DND-41 (cell line): ENCODE measurements around the gene ANKLE2.

ENCODE experiments used
- ATAC-seq: fragments of 200-7000 bp; cut with Tn5 transposase; 3 replicates; pipeline ENCODE4 v1.9.1; 2021; ENCODE audit warnings: low read depth; ENCODE audit not compliant: insufficient read depth
- DNase-seq: peaks from one replicate; pipeline ENCODE4 v3.0.0-alpha.2; 2020
- H2AFZ ChIP-seq: 2 replicates; pipeline ENCODE4 v1.6.0; 2012; ENCODE audit warnings: low read depth, low read length
- H3K27ac ChIP-seq: 2 replicates; pipeline ENCODE4 v1.5.1; 2012; ENCODE audit warnings: low read length, inconsistent platforms
- H3K27me3 ChIP-seq: fragments of 200-600 bp; sonication (generic); 2 replicates; pipeline ENCODE4 v1.6.0; 2012; ENCODE audit warnings: low read length, mild to moderate bottlenecking, inconsistent platforms; ENCODE audit not compliant: insufficient read depth, poor library complexity
- H3K36me3 ChIP-seq: 2 replicates; pipeline ENCODE4 v1.5.1; 2012; ENCODE audit warnings: low read length, inconsistent platforms; ENCODE audit not compliant: insufficient read depth
- H3K4me1 ChIP-seq: 2 replicates; pipeline ENCODE4 v1.5.1; 2012; ENCODE audit warnings: mild to moderate bottlenecking, low read length; ENCODE audit not compliant: insufficient read depth
- H3K4me2 ChIP-seq: 2 replicates; pipeline ENCODE4 v1.6.0; 2012; ENCODE audit warnings: mild to moderate bottlenecking, moderate library complexity, low read length, inconsistent platforms; ENCODE audit not compliant: insufficient read depth
- H3K4me3 ChIP-seq, 2 experiments: fragments of 200-600 bp in 1 of 2; shearing (Covaris generic) in 1 of 2; 2 replicates each; pipeline ENCODE4 v1.5.1; 2012 to 2016; ENCODE audit warnings: inconsistent platforms in 2 of 2, low read length in 2 of 2, mild to moderate bottlenecking in 2 of 2, low read depth in 1 of 2, moderate library complexity in 1 of 2
- H3K79me2 ChIP-seq: 2 replicates; pipeline ENCODE4 v1.6.0; 2012; ENCODE audit warnings: low read length, inconsistent platforms; ENCODE audit not compliant: insufficient read depth
- H3K9ac ChIP-seq: 2 replicates; pipeline ENCODE4 v1.6.0; 2012; ENCODE audit warnings: low read depth, mild to moderate bottlenecking, inconsistent platforms, low read length, moderate library complexity
- H3K9me3 ChIP-seq: 2 replicates; pipeline ENCODE4 v1.5.1; 2012; ENCODE audit warnings: low read length, moderate library complexity, mild to moderate bottlenecking, inconsistent platforms; ENCODE audit not compliant: insufficient read depth, severe bottlenecking
- H4K20me1 ChIP-seq: 2 replicates; pipeline ENCODE4 v1.6.0; 2012; ENCODE audit warnings: low read length; ENCODE audit not compliant: insufficient read depth
- CTCF ChIP-seq: IDR thresholded peaks from 2 replicates; pipeline ENCODE4 v1.5.1; 2012; ENCODE audit warnings: borderline replicate concordance, low read length, moderate library complexity, mild to moderate bottlenecking; ENCODE audit not compliant: poor library complexity, severe bottlenecking; ENCODE audit errors: extremely low read depth
- EZH2 ChIP-seq: IDR thresholded peaks from 3 replicates; pipeline ENCODE4 v1.6.1; 2012; ENCODE audit warnings: borderline replicate concordance, low read depth, mild to moderate bottlenecking, moderate library complexity, low read length, inconsistent platforms; ENCODE audit not compliant: severe bottlenecking

ANKLE2 gene

DNA sequence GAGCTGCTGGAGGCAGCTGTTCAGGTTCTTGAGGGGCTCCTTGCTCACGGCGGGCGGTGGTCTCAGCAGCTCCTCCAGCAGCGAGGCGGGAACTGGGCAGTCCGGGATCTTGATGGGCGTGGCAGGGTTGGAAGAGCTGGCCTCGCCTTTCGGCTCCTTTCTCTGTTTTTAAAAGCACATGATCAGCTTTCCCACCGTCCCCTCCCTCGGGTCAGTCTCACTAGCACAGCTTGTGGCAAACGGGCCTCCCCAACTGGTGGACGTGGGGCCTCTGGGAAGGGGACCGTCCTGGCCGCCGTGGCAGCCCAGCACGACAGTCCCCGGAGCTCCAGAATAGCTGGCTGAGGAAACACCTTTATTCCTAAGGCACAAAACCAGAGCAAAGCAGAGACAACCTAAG is 12.5 kb upstream of the ANKLE2 start:
- no peaks in the 10 kb centered on the region for H3K27me3 ChIP-seq
- no peak overlapping the region for H3K4me2 ChIP-seq
- no peaks in the 10 kb centered on the region for H4K20me1 ChIP-seq
- no peak overlapping the region for H2AFZ ChIP-seq
- no peaks in the 10 kb centered on the region for H3K9me3 ChIP-seq
- DNase-seq (no peak), ATAC-seq (no peak)
- no peak overlapping the region for H3K9ac ChIP-seq
- H3K4me1 ChIP-seq, result no peaks in the 10 kb centered on the region
- no peak overlapping the region for H3K27ac ChIP-seq
- TF ChIP-seq EZH2 (no peak), CTCF (no peak)
- peaks cover 77% of the 10 kb centered on the region for H3K36me3 ChIP-seq
- no peak overlapping the region for H3K4me3 ChIP-seq
- H3K79me2 ChIP-seq, result no peaks in the 10 kb centered on the region

DNA sequence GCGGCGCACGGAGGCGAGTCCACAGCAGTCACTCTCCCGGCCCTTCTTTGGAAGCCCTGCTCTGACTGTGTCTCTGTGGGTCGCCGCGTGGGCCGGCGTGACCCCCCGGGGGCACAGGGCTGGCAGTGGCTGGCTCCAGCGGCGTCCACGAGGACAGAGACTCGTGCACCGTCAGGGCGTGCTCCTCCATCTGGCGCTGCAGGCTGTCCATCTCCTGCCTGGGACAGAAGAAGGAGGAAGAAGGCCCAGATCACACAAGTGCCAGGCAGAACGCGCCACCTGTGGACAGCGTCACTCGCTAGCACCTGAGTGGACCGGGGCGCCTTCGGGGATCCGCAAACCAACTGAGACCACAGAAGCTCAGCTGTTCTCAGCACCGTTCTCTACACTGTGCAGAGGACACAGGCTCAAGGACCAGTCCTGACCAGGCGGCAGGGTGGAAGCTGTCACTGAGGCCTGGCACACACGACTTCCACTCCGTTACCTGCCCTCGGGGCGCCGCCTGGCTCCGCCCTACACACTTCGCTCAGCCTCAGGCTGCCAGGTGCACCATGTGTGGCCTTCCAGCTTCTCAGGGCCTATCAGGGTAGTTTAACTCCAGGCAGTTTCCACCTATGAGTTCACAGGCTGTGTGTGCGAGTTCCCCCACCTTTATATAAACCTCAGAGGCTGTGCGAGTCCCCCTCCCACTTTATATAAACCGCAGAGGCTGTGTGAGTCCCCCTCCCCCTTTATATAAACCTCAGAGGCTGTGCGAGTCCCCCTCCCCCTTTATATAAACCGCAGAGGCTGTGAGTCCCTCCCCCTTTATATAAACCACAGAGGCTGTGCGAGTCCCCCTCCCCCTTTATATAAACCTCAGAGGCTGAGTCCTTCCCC is 11.7 kb upstream of the ANKLE2 start:
- TF ChIP-seq EZH2 (no peak), CTCF (no peak)
- Histone ChIP-seq H3K4me2 (no peak overlapping the region), H3K9me3 (no peaks in the 10 kb centered on the region), H2AFZ (no peak overlapping the region), H3K4me1 (peaks cover 5% of the 10 kb centered on the region), H3K9ac (no peak overlapping the region), H3K4me3 (no peak overlapping the region), H3K36me3 (peaks cover 79% of the 10 kb centered on the region), H3K27me3 (no peaks in the 10 kb centered on the region), H3K79me2 (no peaks in the 10 kb centered on the region), H4K20me1 (no peaks in the 10 kb centered on the region), H3K27ac (no peak overlapping the region)
- DNase-seq (no peak), ATAC-seq (no peak)

DNA sequence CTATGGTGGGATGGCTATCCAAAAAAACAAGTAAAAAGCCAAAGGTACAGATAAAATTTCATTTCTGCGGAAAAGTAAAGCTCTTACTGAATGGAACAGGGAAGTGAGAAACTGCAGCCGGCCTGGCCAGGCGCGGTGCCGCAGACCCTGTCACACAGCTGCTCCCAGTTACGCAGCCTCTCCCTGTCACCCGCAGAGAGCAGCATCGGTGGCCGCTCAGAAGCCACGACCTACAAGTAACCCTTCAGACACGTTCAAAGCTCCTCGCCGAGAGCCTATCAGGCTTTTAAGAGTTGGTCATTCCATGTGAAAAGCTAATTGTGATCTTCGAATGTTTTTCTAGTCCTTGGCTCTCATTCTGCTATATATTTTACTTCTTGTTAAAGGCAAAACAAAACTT is 11.0 kb upstream of the ANKLE2 start:
- H3K4me1 ChIP-seq, result peaks cover 12% of the 10 kb centered on the region
- DNase-seq (no peak), ATAC-seq (no peak)
- no peak overlapping the region for H2AFZ ChIP-seq
- no peaks in the 10 kb centered on the region for H3K9me3 ChIP-seq
- no peaks in the 10 kb centered on the region for H3K79me2 ChIP-seq
- no peak overlapping the region for H3K9ac ChIP-seq
- no peaks in the 10 kb centered on the region for H3K27me3 ChIP-seq
- no peak overlapping the region for H3K27ac ChIP-seq
- no peak overlapping the region for H3K4me2 ChIP-seq
- TF ChIP-seq CTCF, result no peak
- no peaks in the 10 kb centered on the region for H4K20me1 ChIP-seq
- H3K36me3 ChIP-seq, result peaks cover 74% of the 10 kb centered on the region
- H3K4me3 ChIP-seq, result no peak overlapping the region
